ENCODE data around the gene NLE1.
A peak's percentile ranks its signal among the peaks of the same experiment; 100 is the strongest.
"Not testable (repeated sequence)": the region's sequence is repeated elsewhere in the genome, so short reads cannot be mapped to it uniquely, and the experiment has no call there.

NLE1 gene

DNA sequence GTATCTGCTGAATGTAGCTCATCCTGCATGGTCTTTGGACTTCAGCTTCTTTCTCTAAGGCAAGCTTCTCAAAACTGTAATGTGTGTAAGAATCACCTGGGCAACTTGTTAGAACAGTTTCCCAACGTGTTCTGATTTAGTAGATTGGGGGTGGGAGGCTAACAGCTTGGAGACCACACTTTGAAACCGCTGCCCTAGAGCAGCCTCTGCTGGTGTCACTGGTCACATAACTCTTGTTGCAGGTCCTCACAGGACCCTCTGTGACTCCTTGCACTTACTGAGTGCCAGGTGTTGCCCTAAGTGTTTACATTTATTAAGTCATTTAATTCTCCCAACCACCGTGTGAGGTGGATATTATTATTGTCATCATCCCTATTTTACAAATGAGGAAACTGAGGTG lies 42.2 kb upstream of the NLE1 start:
- TF ChIP-seq, protein P1, sequence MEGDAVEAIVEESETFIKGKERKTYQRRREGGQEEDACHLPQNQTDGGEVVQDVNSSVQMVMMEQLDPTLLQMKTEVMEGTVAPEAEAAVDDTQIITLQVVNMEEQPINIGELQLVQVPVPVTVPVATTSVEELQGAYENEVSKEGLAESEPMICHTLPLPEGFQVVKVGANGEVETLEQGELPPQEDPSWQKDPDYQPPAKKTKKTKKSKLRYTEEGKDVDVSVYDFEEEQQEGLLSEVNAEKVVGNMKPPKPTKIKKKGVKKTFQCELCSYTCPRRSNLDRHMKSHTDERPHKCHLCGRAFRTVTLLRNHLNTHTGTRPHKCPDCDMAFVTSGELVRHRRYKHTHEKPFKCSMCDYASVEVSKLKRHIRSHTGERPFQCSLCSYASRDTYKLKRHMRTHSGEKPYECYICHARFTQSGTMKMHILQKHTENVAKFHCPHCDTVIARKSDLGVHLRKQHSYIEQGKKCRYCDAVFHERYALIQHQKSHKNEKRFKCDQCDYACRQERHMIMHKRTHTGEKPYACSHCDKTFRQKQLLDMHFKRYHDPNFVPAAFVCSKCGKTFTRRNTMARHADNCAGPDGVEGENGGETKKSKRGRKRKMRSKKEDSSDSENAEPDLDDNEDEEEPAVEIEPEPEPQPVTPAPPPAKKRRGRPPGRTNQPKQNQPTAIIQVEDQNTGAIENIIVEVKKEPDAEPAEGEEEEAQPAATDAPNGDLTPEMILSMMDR (conservative IDR thresholded peaks at IDR 0.05; ENCODE audit: low read depth, low read length) = no peak
- no peak for DNase-seq (ENCODE audit: low read depth)
- no peak overlapping the region for H3K4me3 ChIP-seq (ENCODE audit: low read depth, low read length)

DNA sequence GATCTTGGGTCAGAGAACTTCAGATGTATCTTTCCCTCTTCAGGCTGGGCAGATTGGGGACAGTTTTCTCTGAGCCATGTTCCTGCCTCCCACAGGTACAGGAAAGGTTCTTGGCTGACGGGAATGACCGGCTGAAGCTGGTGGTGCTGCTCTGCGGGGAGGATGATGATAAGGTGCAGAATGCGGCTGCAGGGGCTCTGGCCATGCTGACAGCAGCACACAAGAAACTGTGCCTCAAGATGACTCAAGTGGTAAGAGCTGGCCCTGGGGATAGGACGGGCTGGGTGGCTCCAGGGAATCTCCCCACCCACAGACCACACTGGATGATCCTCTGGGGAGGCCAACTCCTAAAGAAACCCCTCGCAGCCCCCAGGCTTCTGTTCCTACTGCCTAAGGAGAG lies 41.2 kb upstream of the NLE1 start:
- H3K4me3 ChIP-seq (ENCODE audit: low read depth, low read length) = no peak overlapping the region
- no peak for DNase-seq (ENCODE audit: low read depth)
- TF ChIP-seq, protein P1 (conservative IDR thresholded peaks at IDR 0.05; ENCODE audit: low read depth, low read length) = no peak

DNA sequence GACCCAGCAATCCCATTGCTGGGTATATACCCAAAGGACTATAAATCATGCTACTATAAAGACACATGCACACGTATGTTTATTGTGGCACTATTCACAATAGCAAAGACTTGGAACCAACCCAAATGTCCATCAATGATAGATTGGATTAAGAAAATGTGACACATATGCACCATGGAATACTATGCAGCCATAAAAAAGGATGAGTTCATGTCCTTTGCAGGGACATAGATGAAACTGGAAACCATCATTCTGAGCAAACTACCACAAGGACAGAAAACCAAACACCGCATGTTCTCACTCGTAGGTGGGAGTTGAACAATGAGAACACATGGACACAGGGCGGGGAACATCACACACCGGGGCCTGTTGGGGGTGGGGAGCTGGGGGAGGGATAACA lies 37.3 kb upstream of the NLE1 start:
- not testable (repeated sequence) for DNase-seq (ENCODE audit: low read depth); H3K4me3 ChIP-seq (ENCODE audit: low read depth, low read length)

DNA sequence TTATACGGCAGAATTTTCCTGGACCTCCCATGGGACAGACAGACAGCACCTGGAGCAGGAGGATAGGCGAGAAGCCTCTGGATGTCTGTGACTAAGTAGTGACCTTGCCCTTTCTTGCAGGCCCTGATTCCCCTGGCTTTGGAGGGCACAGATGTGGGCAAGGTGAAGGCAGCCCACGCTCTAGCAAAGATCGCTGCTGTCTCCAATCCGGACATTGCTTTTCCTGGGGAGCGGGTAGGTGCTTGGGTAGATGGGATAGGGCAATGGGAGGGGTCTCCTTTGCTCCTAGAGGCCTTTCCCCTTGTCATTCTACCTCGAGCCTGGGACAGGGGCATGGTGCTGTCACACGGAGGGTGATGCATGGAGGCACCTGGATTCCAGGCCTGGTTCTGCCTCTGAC lies 34.8 kb upstream of the NLE1 start:
- DNase-seq (ENCODE audit: low read depth) = no peak
- H3K4me3 ChIP-seq (ENCODE audit: low read depth, low read length) = no peak overlapping the region
- TF ChIP-seq, protein P1 (conservative IDR thresholded peaks at IDR 0.05; ENCODE audit: low read depth, low read length) = no peak

DNA sequence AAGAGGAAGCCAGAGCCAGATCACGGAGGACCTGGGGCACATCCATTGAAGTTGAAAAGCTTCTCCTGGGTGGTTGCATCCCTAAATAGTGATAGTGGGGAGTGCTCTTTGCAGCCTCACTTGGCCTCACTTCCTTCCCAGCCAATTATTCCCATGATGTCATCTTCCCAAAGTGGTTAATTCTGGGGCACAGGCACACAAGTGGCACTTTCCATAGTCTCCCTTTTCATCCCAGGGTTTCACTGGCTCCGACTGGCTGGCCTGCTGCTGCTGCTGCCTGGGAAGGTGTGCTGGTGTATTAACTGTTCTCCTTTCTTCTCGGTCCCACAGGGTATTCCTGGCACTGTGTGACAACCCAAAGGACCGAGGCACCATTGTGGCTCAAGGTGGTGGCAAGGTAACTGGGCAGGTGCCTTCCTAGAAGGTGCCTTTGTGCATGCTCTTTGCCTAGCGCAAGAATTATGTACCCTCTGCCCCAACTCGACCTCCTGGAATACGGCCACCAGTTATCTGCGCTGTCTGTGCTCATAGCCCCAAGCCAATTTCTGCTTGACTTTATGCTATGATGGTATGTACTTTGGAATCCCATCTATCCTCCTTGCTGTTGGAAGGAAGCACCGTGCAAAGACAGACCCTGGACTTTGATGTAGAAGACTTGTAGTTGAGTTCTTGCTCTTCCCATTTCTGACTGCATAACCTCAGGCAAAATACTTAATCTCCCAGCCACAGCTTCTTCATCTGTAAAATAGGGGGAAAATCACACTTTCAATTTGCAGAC lies 33.7 kb upstream of the NLE1 start:
- no peak for DNase-seq (ENCODE audit: low read depth)
- TF ChIP-seq, protein P1 (conservative IDR thresholded peaks at IDR 0.05; ENCODE audit: low read depth, low read length) = no peak
- H3K4me3 ChIP-seq (ENCODE audit: low read depth, low read length) = no peak overlapping the region

DNA sequence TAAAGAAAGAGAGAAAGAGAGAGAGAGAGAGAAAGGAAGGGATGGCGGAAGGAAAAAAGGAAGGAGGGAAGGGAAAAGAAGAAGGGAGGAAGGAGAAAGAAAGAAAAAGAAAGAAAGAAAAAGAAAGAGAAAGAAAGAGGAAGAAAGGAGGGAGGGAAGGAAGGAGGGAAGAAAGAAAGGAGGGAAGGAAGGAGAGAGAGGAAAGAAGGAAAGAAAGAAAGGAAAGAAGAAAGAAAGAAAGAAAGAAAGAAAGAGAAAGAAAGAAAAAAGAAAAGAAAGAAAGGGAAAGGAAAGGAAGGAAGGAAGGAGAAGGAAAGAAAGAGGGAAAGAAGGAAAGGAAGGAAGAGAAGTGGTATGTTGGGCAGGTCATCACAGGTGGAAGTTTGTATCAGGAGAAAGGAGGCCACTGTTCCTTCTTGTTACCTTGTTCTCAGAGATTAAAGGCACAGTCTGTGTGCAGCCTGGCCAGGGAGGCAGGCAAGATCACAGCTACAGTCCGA lies 32.8 kb upstream of the NLE1 start:
- TF ChIP-seq, protein P1 (conservative IDR thresholded peaks at IDR 0.05; ENCODE audit: low read depth, low read length) = no peak
- H3K4me3 ChIP-seq (ENCODE audit: low read depth, low read length) = no peak overlapping the region
- DNase-seq (ENCODE audit: low read depth) = no peak

DNA sequence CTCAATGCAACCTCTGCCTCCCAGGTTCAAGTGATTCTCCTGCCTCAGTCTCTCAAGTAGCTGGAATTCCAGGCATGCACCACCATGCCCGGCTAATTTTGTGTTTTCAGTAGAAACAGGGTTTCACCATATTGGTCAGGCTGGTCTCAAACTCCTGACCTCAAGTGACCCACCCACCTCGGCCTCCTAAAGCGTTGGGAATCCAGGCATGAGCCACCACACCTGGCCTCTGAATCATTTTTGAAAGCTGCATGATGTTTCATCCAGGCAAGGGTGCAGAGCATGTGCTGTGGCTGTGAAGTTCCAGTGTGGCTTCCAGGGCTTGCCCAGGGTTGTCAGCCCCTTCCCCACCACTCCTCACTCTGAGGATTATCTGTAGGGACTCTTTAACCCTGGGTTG lies 30.2 kb upstream of the NLE1 start:
- not testable (repeated sequence) for DNase-seq (ENCODE audit: low read depth); H3K4me3 ChIP-seq (ENCODE audit: low read depth, low read length)

DNA sequence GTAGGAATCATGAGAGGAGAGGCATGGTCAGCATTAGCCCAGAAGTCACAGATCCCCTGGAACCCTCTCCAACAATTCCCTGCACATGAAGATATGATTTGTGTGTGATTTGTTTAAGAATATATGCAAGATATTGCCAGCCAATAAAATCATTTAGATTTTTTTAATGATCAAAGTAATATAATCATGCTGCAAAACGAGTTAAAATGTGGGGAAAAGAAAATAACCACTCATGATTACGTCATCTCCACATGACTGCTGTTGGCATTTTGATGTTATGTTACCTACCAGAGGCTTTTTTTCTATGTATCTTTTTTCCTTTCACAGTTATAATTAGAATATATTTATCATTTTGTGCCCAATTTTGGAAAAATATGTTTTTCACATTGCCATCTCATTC lies 29.7 kb upstream of the NLE1 start:
- TF ChIP-seq, protein P1 (conservative IDR thresholded peaks at IDR 0.05; ENCODE audit: low read depth, low read length) = no peak
- peak; percentile 28 for DNase-seq (ENCODE audit: low read depth)
- H3K4me3 ChIP-seq (ENCODE audit: low read depth, low read length) = no peak overlapping the region

All from choroid plexus epithelial cell (primary cell).